HTERT RPE-1 (cell line): ENCODE measurements around the gene GAR1.
"Not testable (repeated sequence)": the region's sequence is repeated elsewhere in the genome, so short reads cannot be mapped to it uniquely, and the experiment has no call there.

ENCODE experiments used
- in situ Hi-C: fragments of 300-500 bp; cut with MboI; formaldehyde crosslinking; loops from 4 replicates; pipeline ENCODE4 v1.14.3; 2020; ENCODE audit warnings: low sequenced_read_pairs

GAR1 gene

DNA sequence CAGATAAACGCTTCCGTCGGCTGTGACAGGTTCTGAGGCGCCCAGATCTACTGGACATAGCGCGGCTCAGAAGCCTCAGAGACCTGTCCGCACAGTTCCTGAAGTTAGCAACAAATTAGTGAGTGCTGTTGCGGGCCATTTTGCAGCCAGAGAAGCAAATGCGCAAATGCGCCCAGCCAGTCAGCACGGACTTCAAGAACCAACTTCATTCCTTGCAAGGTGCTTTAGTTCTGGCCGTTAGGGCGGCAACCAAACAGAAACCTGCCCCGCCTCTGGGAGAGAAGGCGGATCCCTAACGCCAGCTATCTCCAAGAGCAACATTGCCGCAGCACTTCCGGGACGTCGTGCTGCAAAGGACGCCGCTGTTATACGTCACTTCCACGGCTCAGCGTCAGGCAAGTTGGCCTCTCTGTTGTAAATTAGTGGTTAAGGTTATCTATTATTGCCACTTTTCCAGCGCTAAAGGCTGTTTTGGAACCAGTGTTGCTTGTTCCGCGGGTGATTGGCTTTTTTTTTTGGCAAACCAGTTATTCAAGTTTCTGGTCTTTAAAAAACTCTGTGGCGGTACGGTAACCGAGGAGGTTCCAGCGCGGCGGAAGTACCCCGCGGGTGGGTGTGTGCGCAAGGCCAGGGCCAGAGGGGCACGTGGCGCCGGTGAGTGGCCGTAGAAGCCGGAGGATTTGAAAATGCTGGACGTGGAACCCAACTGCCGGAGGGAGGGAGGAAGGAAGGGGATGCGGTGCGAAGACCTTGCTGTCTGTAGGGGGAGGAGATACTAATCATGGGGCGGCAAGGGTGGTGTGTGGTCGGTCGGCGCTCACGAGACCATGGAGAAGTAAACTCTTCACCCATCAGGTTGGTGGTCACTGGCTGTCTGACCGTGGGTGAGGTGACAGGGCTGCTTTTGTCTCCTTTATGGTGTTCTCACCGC lies at the start of gene GAR1:
TSS of gene GAR1 (plus strand) at position 612 of the 931 bp plus-strand sequence. CDS start 403 bp downstream, outside the sequence.
- in situ Hi-C loops: no loop called here

DNA sequence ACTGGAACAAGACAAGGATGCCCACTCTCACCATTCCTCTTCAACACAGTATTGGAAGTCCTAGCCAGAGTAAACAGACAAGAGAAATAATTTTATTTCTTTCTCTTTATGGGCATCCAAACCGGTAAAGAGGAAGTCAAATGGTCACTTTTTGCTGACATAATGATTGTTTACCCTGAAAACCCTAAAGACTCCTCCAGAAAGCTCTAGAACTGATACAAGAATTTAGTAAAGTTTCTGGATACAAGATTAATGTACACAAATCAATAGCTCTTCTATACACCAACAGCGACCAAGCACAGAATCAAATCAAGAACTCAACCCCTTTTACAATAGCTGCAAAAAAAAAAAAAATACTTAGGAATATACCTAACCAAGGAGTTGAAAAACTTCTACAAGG lies 33.5 kb upstream of the GAR1 start:
- in situ Hi-C loops: not testable (repeated sequence)

DNA sequence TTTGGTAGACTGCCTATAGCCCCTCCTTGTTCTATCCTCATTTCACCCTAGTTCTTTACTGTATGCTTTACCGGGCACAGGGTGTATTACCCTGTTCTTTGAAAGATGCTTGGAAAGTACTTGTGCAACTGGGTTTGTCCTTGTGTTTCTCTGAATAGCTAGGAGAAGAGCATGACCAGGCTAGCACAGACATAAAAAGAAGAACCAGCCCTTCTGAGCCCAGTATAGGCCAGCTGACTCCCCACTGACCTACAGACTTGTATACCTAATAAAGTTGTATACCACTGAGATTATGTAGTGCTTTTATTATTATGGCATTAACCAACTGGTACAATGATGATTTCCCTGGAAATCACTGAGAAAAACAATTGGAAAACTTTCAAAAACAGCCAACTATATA lies 28.7 kb upstream of the GAR1 start:
- in situ Hi-C loops: no loop called here

DNA sequence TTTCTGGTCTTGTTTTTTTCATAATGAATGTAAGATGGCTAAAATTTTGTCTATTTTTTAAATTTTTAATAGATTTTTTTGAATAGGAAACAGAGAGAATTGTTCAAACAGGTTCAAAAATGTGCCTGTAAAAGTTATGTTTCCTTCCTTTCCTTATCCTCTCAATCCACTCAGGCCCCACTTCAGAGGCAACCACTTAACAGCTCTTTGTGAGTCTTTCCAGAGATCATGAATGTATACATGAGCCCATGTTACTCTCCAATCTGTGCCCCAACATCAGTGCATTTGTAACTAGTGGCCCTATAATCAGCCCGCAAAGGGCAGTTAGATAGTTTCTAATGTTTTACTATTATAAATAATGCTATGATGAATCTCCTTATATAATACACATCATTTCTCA lies 27.8 kb upstream of the GAR1 start:
- in situ Hi-C loops: no loop called here

DNA sequence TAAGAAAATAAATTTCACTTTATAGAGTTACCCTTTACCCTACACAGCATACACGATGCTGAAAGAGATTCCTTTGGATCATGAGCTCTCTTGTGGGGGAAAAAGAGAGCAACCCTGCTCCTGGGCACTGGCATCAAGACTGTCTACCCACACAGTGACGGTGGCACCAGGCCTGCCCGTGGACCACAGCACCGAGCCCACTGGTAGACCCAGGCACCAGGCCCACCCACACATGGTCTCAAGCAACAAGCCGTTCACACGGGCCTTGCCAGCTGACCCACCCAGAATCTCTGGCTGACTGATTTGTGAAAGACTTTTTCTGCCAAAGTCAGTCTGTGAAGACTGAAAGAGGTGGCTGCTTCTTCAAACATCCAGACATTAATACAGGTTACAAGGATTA lies 20.5 kb upstream of the GAR1 start:
- in situ Hi-C loops: no loop called here

DNA sequence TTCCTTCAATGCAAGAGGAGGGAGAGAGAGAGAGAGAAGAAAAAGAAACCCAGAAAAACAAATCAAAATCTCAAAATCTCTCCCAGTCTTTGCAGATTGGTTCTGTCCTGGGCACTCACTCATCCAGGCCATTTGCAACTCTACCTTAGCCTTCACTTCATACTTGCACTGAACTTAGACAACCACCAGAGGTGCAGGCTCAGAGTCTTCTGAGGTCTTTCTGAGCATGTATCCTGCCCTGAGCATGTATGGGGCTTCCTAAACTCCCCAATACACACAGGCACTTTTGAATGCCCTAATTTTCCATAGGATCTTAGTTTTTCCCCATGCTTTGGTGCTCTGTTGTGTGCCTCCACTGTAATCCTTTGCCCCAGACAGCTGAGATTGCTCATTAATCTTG lies 16.7 kb upstream of the GAR1 start:
- in situ Hi-C loops: no loop called here

DNA sequence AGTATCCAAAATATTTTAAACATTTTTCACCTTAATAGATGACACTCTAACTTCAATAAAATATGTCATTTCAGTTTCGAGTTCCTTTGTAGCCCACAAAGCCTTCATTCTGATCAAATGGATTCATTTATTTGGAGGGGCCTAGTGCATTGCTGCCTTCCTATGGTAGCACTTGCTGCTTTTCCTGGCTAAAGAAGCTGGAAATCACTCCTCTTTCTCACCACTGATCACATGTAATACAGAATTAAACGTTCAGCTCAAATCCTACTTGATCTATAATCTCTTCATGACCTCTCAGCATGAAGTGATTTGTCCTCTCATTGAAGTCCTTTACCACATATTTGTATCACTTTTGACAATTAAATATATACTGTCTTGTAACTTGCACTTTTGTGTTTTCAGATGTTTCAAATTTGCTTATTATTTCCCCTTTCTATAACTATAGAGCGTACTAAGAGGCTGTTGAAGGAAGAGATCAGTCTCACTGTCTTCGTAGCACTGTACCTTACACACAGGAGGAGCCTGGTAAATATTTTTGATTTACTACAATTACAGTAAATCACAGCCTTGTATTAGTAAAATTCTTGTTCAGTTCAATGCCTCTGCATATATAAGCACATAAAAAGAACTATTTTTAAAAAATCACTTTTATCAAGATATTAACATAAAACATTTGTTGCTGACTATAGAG lies 14.3 kb upstream of the GAR1 start:
- in situ Hi-C loops: no loop called here

DNA sequence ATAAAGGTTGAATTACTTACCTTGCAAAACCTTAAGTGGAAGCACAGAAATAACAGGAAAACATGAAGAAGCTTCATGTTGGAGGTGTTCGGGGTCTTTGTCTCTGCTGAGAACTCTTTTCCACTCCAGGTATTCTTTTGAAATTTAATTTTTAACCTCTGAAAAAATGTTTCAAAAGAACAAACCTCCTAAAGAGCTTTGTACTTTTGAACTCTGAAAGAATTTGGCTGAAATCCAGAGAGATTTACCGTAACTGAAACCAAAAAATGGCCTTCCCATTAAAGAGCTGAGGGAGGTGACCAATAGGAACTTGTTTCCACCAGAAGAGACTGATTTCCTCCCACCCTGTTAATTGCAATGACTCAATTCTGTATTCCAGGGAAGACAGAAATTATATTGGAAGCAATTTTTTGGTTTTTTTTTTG lies 13.7 kb upstream of the GAR1 start, which contains the start of gene CFI:
TSS of gene CFI (minus strand) at position 105 of the 425 bp plus-strand sequence. CDS start at position 77, 28 bp downstream.
- in situ Hi-C loops: no loop called here

DNA sequence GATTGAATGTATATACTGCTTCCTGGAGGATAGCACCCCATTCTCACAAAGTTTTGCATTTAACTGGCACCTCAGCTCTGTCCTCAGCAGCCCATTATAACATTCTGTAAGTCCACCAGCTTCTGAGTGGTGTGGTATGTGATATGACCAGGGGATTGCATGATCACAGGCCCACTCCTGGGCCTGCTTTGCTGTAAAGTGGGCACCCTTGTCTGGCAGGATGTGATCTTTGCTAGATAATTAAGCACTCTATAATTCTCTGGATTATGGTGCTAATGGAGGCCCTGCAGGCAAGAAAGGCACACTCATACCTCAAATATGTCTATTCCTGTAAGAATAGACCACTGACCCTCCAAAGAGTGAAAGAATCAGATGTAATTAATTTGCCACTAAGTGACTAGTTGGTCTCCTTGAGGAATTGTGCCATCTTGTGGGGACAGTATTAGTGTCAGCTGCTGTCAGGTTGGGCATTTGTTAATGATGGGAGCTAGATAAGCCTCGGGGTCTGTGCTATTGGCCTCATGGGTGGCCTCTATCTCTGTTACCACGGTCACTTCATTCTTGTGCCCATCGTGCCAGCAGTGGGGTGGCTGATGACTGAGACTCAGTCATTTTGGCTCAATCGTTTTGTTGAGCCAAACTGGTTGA lies 11.5 kb upstream of the GAR1 start:
- in situ Hi-C loops: no loop called here

DNA sequence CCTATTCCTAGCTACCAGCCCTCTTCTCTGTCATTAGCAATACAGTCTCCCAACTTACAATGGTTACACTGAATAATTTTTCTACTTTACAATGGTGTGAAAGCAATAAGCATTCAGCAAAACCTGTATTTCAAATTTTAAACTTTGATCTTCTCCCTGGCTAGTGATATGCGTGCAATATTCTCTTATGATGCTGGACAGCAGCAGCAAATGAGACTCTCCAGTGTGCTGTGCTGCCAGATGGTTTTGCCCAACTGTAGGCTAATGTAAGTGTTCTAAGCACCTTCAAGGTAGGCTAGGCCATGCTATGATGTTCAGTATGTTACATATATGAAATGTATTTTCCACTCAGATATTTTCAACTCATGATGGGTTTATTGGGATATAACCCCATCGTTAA lies 5.9 kb upstream of the GAR1 start:
- in situ Hi-C loops: no loop called here

DNA sequence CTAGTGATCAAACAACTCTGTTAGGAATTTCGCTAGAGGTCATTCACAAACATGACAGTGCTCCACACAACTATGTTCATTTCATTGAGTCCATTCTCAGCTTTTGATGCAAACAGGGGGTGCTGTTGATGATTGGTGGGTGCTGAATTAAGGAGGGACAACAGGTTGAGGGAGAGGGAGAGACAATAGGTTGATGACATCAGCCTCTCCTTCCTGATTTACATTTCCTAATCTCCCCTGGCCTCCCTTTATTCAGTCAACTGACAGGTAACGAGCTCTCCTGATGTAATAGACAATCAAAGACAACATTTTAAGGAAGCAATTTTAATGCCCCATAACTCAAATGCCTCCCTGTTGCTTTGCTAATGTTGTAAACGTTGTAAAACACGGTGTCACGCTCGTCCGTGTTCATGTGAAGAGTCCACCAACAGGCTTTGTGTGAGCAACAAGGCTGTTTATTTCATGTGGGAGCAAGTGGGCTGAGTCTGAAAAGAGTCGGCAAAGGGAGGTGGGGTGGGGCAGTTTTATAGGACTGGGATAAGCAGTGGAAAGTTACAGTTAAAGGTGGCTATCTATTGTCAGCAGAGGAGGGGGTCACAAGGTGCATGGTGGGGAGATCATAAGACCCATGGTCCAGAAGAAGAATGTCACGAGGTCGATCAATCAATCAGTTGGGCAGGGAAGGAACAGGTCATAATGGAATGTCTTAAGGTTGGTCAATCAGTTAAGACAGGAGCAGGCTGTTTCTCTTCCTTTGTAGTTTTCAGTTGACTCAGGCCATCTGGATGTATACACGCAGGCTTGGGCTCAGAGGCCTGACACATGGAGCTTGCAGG lies 4.8 kb upstream of the GAR1 start:
- in situ Hi-C loops: no loop called here

DNA sequence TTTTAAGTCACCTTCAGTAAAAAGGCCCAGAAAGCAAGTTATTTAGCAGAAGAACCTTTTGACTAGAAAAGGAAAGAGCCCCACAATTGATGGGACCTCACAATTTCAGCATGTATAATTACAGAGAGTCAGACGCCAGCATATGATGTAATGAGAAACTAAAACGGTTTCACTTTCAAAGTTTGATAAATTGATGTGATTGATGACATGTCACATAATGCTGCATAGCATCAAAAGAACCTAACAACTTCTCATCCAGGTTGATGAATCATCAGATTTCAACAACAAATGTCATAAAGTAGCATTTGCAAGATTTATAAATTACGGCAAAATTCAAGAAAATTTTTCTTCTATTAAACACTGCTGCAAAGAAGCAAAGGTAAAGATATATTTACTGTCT lies 3.9 kb upstream of the GAR1 start:
- in situ Hi-C loops: no loop called here

DNA sequence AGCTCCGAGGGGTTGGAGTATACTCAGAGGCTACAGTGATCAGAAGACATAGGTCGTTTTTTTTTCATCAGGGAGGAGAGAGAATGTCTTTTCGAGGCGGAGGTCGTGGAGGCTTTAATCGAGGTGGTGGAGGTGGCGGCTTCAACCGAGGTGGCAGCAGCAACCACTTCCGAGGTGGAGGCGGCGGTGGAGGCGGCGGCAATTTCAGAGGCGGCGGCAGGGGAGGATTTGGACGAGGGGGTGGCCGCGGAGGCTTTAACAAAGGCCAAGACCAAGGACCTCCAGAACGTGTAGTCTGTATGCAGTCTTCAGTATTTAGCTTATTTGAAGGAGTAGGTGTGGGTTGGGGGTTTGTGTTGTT lies 500 bp downstream of the GAR1 start:
- in situ Hi-C loops: no loop called here

DNA sequence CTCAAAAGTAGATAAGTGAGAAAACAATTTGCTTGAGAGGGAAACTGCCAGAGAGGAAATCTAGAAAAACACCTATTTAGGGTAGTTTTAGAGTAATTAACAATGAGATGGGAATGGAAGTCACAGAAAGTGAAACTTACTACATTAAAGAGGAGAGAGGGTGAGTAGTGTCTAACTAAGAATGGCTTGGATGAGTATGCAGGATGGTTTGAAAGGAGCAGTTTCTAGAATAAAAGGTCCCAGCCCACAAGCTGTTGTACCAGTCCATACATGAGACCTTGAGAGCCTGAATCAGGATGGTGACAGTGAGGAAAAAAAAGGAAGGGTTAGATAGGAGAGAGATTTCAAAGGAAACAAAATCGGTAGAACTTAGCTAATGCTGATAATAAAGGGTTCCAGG lies 1.3 kb downstream of the GAR1 start:
- in situ Hi-C loops: no loop called here

DNA sequence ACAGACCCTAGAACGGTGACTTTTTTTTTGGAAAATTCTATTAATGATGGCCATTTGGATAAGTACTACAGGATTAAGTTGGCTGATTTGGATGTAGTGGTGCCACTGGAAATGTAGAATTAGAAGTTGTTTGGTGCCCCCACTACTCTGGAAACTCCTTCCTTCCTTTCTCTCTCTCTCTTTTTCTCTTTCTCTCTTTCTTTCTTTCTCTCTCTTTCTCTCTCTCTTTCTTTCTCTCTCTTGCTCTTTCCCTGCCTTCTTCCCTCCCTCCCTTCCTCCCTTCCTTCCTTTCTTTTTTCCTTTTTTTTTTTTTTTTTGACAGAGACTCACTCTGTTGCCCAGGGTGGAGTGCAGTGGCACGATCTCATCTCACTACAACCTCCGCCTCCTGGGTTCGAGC lies 2.7 kb downstream of the GAR1 start:
- in situ Hi-C loops: no loop called here

DNA sequence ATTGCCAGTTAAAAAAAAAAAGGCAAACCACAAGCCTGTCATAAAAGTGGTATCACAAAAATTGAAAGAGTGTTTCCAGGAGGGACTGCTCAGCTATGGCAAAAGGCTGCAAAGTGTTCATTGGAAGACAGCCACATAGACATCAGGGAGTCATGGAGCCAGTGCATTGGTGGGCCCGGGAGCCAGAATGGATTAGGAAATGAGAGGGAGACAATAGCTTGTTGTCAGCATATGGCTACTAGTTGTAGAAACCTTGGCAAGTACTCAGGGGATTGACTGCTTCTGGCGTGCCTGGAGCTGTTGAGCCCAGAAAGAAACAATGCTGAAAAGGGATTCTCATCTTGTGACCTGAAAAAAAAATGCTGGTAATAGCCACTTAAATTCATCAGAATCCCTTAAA lies 5.0 kb downstream of the GAR1 start:
- in situ Hi-C loops: no loop called here

DNA sequence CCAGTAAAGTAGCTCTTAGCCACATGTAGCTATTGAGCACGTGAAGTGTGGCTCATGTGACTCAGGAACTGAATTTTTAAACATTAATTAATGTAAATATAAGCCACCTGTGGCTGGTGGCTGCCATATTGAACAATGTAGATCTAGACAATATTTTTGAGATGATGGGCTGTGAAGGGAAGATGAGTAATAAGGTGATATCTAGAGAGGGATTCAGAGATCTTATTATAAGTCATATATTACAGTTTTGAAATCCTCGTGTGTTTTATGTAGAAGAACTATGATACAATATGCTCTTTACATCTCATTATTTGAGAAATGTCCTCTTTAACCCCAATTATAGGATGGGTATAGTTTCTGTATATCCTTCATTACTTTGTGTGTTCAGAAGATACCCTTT lies 5.6 kb downstream of the GAR1 start:
- in situ Hi-C loops: no loop called here

DNA sequence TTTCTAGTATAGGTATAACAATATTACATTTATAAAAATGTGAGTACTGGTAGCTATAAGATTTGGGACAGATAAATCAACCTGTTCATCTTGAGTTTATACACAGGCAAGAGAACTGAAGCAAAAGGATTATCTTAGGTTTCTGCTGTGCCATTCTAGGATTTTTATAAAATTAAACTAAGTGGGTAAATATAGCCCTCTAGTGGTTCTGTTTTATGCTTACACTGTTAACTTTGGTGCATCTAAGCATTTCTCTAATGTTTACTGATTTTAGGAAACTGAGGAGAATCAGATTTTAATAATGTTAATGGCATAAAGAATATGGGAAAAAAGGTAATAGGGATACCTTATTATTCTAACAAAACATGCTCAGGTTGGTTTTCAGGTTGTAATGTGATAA lies 11.2 kb downstream of the GAR1 start:
- in situ Hi-C loops: no loop called here

DNA sequence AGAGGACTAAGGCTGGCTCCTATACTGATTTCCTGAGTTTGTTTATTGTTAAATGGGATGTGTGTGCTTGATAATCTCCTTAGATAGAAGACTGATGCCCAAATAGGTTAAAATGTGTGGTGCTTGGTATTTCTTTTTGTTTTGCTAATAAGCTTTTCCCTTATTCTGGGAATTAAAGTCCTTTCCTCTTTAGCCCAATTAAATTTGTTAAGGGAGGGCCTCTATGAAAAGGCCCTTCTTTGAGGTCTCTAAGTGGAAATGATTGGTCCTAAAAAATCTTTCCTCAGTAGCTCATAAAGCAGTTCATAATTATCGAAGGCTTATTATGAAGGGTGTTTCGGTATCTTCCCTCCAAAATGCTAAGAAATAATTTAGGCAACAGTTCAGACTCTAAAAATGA lies 12.1 kb downstream of the GAR1 start, which contains the start of gene RRH:
TSS of gene RRH (plus strand) at position 301 of the 400 bp plus-strand sequence. CDS start at position 357, 56 bp downstream.
- in situ Hi-C loops: no loop called here

DNA sequence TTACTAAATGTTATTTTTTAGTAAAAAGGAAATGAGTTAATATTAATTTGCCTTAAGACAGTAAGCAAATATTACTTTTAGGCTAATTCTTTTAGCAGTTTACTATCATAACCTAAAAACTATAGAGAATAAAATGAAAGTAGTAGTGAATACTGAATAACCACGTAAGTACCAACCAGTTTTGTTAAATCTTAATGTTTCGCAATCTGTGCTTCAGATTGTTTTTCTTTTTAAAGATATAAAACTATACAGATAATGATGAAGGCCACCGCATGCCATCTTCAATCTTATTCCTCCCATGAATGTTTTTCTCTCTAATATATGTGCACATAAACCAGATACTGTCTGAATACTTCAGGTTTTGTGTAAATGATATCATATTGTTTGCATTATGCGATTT lies 18.2 kb downstream of the GAR1 start:
- in situ Hi-C loops: no loop called here

DNA sequence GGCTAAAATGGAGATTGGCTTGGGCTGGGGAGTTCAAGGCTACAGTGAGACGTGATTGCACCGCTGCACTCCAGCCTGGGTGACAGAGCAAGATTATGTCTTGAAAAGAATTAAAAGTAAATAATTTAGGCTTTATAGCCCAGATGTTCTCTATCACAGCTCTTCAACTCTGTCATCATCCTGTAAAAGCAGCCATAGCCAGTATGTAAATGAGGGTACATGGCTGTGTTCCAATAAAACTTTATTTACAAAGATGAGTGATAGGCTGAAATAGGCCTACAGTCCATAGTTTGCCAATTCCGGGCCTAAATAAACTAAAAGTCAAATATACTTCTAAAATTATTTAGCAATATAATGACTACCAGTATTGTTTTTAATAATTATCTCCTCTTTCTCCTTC lies 21.4 kb downstream of the GAR1 start:
- in situ Hi-C loops: no loop called here
